Stomach (tissue), 4 donors: ENCODE data around the gene PKP1.

ENCODE experiments used
- CTCF ChIP-seq, 7 experiments: fragments of 450-650 bp in 4 of 7; fragments of 200-600 bp in 3 of 7; sonication (generic) in 3 of 7; IDR thresholded peaks; one replicate each; pipeline ENCODE4 v1.5.1; 2016 to 2019; ENCODE audit warnings: antibody characterized with exemption in 7 of 7, control low read depth in 2 of 7, mild to moderate bottlenecking in 1 of 7
- EP300 ChIP-seq: sonication (generic); formaldehyde crosslinking; IDR thresholded peaks from one replicate; pipeline ENCODE4 v1.6.1; 2017; ENCODE audit warnings: antibody characterized with exemption
- POLR2A ChIP-seq, 4 donors: fragments of 450-650 bp; IDR thresholded peaks; one replicate each; pipeline ENCODE4 v1.6.1; 2016; ENCODE audit warnings: antibody characterized with exemption in 4 of 4, control low read depth in 2 of 4, mild to moderate bottlenecking in 1 of 4, moderate library complexity in 1 of 4
- POLR2AphosphoS5 ChIP-seq, 3 donors: sonication (generic); formaldehyde crosslinking; IDR thresholded peaks; one replicate each; pipeline ENCODE4 v1.6.1; 2016; ENCODE audit warnings: antibody characterized with exemption in 3 of 3

- TF ChIP-seq POLR2A (IDR thresholded peaks at IDR 0.05) (no peak), CTCF (IDR thresholded peaks at IDR 0.05) (no peak), POLR2AphosphoS5 (IDR thresholded peaks at IDR 0.05) (no peak), EP300 (no peak)
Observed at GRCh38 chr1:201288007-201288406, 4.7 kb downstream of the PKP1 start.
